OCI-LY3 (cell line): ENCODE results near the gene MS4A4A.

Experiments
- CTCF ChIP-seq: fragments of 200-600, 300-600 bp; sonication (generic); IDR thresholded peaks from 2 replicates; pipeline ENCODE4 v1.5.1; 2014; ENCODE audit warnings: antibody characterized with exemption, low read length, low read depth
- EZH2phosphoT487 ChIP-seq: fragments of 200-600 bp; shearing (Covaris generic); IDR thresholded peaks from 2 replicates; pipeline ENCODE4 v1.6.1; 2018; ENCODE audit warnings: antibody characterized with exemption, mixed run types, low read depth

DNA sequence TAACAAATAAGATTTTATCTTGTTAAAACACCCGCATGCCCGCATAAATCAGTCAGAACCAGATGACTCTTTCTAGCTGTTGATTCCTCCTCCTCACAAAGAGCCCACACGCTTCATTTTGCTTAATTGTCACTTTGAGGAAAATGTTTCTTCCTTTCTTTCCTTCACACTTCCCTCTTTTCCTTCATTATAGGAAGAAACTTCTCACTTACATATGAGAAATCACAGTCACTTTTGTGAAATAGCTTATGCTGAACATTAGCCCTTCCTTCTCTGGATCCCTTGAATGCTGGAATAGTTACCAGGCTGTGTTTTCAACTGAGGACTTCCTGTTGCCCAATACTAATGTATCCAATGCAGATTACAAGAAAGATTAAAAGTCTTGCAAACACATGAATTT is 52.4 kb downstream of the MS4A4A start:
- no peak for TF ChIP-seq CTCF
- TF ChIP-seq EZH2phosphoT487 = no peak
